GM12878 (cell line): ENCODE measurements around the gene CFAP99. TPM values are rescaled to one million over a fixed set of nuclear protein-coding genes. Genes with fewer than 3 reads are reported as not detected.

Source experiments
- ATAC-seq: fragments of 200-7000 bp; cut with Tn5 transposase; 3 replicates; pipeline ENCODE4 v1.9.1; 2020; ENCODE audit warnings: mild to moderate bottlenecking, moderate library complexity
- BruUV-seq: library from RNA; stranded (reverse); fragments of 400-500 nt; replicated peaks from 2 replicates; lab custom pipeline; 2021; lab: Mats Ljungman, UMichigan
- CTCF ChIA-PET: fragments of 300-600 bp; sonication (Branson Sonifier 250); formaldehyde crosslinking; extraction: SDS; loops from one replicate; lab custom pipeline; 2021; ENCODE audit warnings: inconsistent platforms; lab: Yijun Ruan, JAX
- POLR2A ChIA-PET: fragments of 350-600 bp; formaldehyde crosslinking; extraction: SDS; loops from one replicate; lab custom pipeline; 2021; ENCODE audit warnings: inconsistent platforms; lab: Charles Lee
- RAD21 ChIA-PET: fragments of 300-600 bp; sonication (Branson Sonifier 250); formaldehyde crosslinking; loops from one replicate; lab custom pipeline; 2023; ENCODE audit warnings: antibody characterized with exemption; ENCODE audit not compliant: unreplicated experiment; lab: Charles Lee
- SMC1A ChIA-PET: fragments of 300-600 bp; sonication (Branson Sonifier 250); formaldehyde crosslinking; loops from one replicate; lab custom pipeline; 2023; ENCODE audit not compliant: unreplicated experiment, uncharacterized antibody; lab: Charles Lee
- DNase-seq: peaks from one replicate; pipeline ENCODE4 v3.0.0-alpha.2; 2011; ENCODE audit warnings: low read depth, low spot score
- FAIRE-seq: peaks from 3 replicates; lab custom pipeline; 2011; peaks lifted over from hg19 to GRCh38; lab: Jason Lieb, UNC
- H2AFZ ChIP-seq: 2 replicates; pipeline ENCODE4 v1.6.0; 2011; ENCODE audit warnings: low read depth, low read length, control low read depth; ENCODE audit not compliant: control insufficient read depth
- H3K27ac ChIP-seq: 2 replicates; pipeline ENCODE4 v1.5.1; 2011; ENCODE audit warnings: control low read depth; ENCODE audit not compliant: control insufficient read depth, insufficient read depth
- H3K27me3 ChIP-seq, 2 experiments: replicated peaks in 1 of 2; 2 replicates each; pipeline versions ENCODE4 v1.6.0 to v1.6.1; 2011; ENCODE audit warnings: low read length in 1 of 2; ENCODE audit not compliant: control insufficient read depth in 2 of 2, insufficient read depth in 2 of 2
- H3K36me3 ChIP-seq, 2 experiments: 2 replicates each; pipeline ENCODE4 v1.5.1; 2011; ENCODE audit warnings: low read length in 1 of 2; ENCODE audit not compliant: control insufficient read depth in 2 of 2, insufficient read depth in 2 of 2
- H3K4me1 ChIP-seq: 2 replicates; pipeline ENCODE4 v1.6.1; 2011; ENCODE audit warnings: mild to moderate bottlenecking, low read length, moderate library complexity, mixed read lengths; ENCODE audit not compliant: control insufficient read depth, insufficient read depth
- H3K4me2 ChIP-seq: 2 replicates; pipeline ENCODE4 v1.6.0; 2011; ENCODE audit warnings: control low read depth; ENCODE audit not compliant: control insufficient read depth, insufficient read depth
- H3K4me3 ChIP-seq: fragments of 200-600 bp; sonication (generic); 2 replicates; pipeline ENCODE4 v1.5.1; 2016
- H3K79me2 ChIP-seq: 2 replicates; pipeline ENCODE4 v1.6.0; 2011; ENCODE audit warnings: low read length; ENCODE audit not compliant: control insufficient read depth, insufficient read depth
- H3K9ac ChIP-seq: 2 replicates; pipeline ENCODE4 v1.8.0; 2011; ENCODE audit warnings: low read length, control low read depth, mixed read lengths; ENCODE audit not compliant: control insufficient read depth, insufficient read depth
- H3K9me3 ChIP-seq: replicated peaks from 3 replicates; pipeline ENCODE4 v1.5.1; 2011; ENCODE audit warnings: mild to moderate bottlenecking, low read length; ENCODE audit not compliant: control insufficient read depth, insufficient read depth
- H4K20me1 ChIP-seq: 2 replicates; pipeline ENCODE4 v1.6.0; 2011; ENCODE audit not compliant: control insufficient read depth, insufficient read depth
- IKZF1 ChIP-seq: fragments of 450-650 bp; conservative IDR thresholded peaks from 2 replicates; pipeline ENCODE4 v1.6.1; 2017; ENCODE audit warnings: antibody characterized with exemption, mild to moderate bottlenecking
- MXI1 ChIP-seq: fragments of 150-350 bp; IDR thresholded peaks from 2 replicates; pipeline ENCODE4 v1.6.1; 2011; ENCODE audit warnings: low read depth, mild to moderate bottlenecking, inconsistent platforms, low read length, improper control_type of control experiment
- SUZ12 ChIP-seq: fragments of 200-600 bp; sonication (generic); IDR thresholded peaks from one replicate; pipeline ENCODE4 v1.6.1; 2018; ENCODE audit warnings: antibody characterized with exemption, mild to moderate bottlenecking; ENCODE audit not compliant: unreplicated experiment
- WGBS: methylation state at CpG from one replicate; pipeline ENCODE4 v1.1.6; 2016; ENCODE audit warnings: low lambda C conversion rate; ENCODE audit not compliant: insufficient replicate concordance, insufficient coverage; ENCODE audit errors: missing lambda C conversion rate; 5-methylcytosine and 5-hydroxymethylcytosine counted together
- in situ Hi-C: fragments of 300-500 bp; cut with MboI; formaldehyde crosslinking; loops from 9 replicates; pipeline ENCODE4 v1.14.3; 2018; ENCODE audit warnings: mixed read lengths
- intact Hi-C: fragments of 100-400 bp; cut with micrococcal nuclease; formaldehyde crosslinking; loops from one replicate; pipeline ENCODE4 v1.14.2; 2022; ENCODE audit not compliant: unreplicated experiment
- polyA plus RNA-seq, 11 experiments: library from polyadenylated mRNA; depleted of rRNA in 4 of 11; unstranded in 6 of 11; stranded (reverse) in 5 of 11; fragments of >200 nt; fragmentation: Nextera tagmentation in 4 of 11; fragmentation: Illumina TruSeq in 1 of 11; extraction: Ambion mirVana in 4 of 11; extraction: Trizol in 1 of 11; gene quantifications; 1 replicate in 1 of 11; 2 replicates in 10 of 11; pipeline versions ENCODE4 v1.2.1 to v1.2.3, GENCODE V29; 2011 to 2016; ENCODE audit warnings: inconsistent platforms in 2 of 11, missing spikeins in 2 of 11, low read depth in 1 of 11
- total RNA-seq, 4 experiments: library from RNA; depleted of rRNA in 3 of 4; stranded (reverse); fragments of >200 nt in 3 of 4; fragmentation: Illumina TruSeq in 1 of 4; extraction: Trizol in 1 of 4; gene quantifications; 2 replicates each; pipeline versions ENCODE4 v1.2.1 to v1.2.3, GENCODE V29; 2013 to 2021

The CFAP99 gene
- total and polyA plus RNA-seq, 10 of the 15 experiments (the other 5 are each of a cell fraction or from before 2014, with no cell fraction given): not detected

DNA sequence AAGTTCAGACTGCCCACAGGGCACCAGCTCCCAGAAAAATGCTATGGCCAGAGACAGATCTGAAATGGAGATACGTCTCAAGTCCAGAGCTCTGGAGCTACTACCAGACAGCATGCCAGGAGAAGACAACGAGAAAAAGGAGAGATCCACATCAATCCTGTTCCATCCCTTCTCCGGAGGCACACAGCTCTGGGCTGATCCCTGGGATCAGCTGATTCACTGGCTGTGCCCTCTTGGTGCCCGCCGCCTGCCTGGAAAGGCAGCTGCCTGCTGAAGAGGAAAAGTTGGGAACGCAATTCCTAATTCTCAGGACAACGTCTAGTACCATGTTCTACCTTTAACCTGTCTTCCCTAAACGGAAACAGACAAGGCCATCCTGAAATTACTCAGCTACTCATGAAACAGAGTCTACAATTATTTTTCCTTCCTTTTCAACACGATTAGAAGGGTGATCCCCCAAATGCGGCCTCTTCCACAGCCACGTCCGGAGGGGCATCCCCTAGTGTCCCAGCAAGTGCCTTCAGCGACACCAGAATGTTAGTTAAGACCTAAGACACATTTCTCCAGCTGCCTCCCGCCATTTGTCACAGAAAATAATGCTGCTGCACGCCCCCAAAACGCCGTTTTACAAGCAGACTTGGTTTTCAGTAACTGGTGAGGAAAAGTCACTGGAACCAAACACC, 2.7 kb upstream of the CFAP99 start:
- Histone ChIP-seq H2AFZ (peak overlapping the region; percentile 43; the same call in 1 of the 2 replicates), H3K9ac (no peak overlapping the region), H3K9me3 (no peaks in the 10 kb centered on the region), H3K4me2 (peak overlapping the region; percentile 86), H3K27ac (no peak overlapping the region), H3K36me3 (no peaks in the 10 kb centered on the region), H3K79me2 (no peaks in the 10 kb centered on the region; the same call in 1 of the 2 replicates), H3K4me1 (peaks cover 49% of the 10 kb centered on the region), H3K4me3 (no peak overlapping the region), H3K27me3 (peaks cover 12 to 22% of the 10 kb centered on the region in 2 experiments)
- ATAC-seq (no peak), FAIRE-seq (no peak)
- ChIA-PET RAD21 (interaction anchor here (0.9 to 2.7 kb wide), 5 partner anchors 53 to 196 kb away, joined by 3 to 12 read pairs (median 4); partner anchors contain the start of genes FAM193A, MXD4 and RNF4), CTCF (interaction anchor here (0.9 to 3.2 kb wide), 5 partner anchors 9 to 196 kb away, joined by 3 to 12 read pairs (median 3); no protein-coding TSS in a partner anchor), SMC1A (interaction anchor here (0.6 to 2.4 kb wide), 7 partner anchors 17 to 331 kb away, joined by 3 to 9 read pairs (median 3); no protein-coding TSS in a partner anchor), POLR2A (interaction anchor here (1.0 to 1.8 kb wide), 4 partner anchors 14 to 154 kb away, joined by 4 to 11 read pairs (median 6); partner anchors contain the start of gene MXD4)
- WGBS: 70% methylated on average over 17 of the region's 17 CpGs
- intact Hi-C loops: loop anchor here (5.0 to 10.0 kb wide), 2 partner anchors 121 to 541 kb away; partner anchors contain the start of genes FAM193A and NSD2
- TF ChIP-seq MXI1 (no peak), IKZF1 (0 out of 2 replicates have a peak, but pooled peaks have one; percentile 28), SUZ12 (peak; percentile 11)
- TF ChIP-seq, all 136 proteins: peak for 2
- H4K20me1 ChIP-seq: no peaks in the 10 kb centered on the region
- in situ Hi-C loops: no loop called here
- no TSS peak for BruUV-seq
- DNase-seq: no peak
